GM19351 (cell line): ENCODE measurements around the gene CHRM4.

ENCODE experiments used
- ATAC-seq: cut with Tn5 transposase; IDR thresholded peaks from one replicate; pipeline ENCODE4 v1.9.1; 2021; ENCODE audit warnings: mild to moderate bottlenecking, moderate library complexity; ENCODE audit not compliant: unreplicated experiment

Gene CHRM4

GRCh38 chr11:46391578-46392420 is at the start of gene CHRM4:
TSS of gene CHRM4 (minus strand) at chr11:46391776. CDS start at chr11:46386557, 5,219 bp downstream.
- ATAC-seq = no peak

DNA sequence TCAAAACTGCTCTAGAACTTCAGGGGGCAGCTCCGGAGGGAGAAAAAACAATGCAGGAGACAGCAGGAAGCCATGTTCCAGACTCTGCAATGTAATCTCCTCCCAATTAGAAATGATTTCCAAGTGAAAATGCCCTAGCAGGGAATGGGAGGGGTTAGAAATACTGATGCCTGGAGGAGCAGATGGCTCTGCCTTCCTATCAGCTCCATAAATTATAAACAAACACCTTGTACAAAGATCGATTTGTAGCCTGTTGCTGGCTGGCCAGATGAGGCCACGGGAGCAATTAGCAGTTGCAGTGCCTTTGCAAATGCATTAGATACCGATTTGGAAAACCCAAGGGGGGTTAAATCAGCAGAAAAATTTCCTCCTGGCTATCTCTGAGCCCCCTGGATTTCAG is 46.6 kb upstream of the CHRM4 start:
- no peak for ATAC-seq

DNA sequence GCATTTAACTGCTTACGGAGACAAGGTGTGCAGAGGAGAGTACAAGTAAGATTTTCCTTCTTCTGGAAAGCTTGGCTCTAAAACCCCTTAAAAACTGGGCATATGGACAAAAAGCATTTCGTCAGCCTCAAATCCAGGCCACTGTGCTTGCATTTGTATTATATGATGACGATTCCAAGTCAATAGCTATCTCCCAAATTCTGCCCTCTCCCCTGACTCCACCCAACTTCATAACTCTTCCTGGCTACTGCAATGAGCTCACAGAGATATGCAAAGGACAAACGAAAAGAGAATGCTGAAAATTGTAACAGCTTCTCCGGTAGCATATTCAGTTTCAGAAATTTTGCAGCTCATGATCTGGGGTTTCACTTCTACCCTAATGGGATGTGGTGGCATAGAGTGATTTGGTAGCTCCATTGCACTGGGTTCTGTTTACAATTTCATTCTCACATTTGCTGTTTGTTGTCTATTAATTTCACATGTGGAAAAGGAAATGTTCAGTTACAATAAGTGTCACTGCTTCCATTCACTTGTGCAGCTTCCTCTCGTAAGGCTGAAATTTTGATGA is 45.6 kb upstream of the CHRM4 start:
- ATAC-seq = peak; percentile 66

DNA sequence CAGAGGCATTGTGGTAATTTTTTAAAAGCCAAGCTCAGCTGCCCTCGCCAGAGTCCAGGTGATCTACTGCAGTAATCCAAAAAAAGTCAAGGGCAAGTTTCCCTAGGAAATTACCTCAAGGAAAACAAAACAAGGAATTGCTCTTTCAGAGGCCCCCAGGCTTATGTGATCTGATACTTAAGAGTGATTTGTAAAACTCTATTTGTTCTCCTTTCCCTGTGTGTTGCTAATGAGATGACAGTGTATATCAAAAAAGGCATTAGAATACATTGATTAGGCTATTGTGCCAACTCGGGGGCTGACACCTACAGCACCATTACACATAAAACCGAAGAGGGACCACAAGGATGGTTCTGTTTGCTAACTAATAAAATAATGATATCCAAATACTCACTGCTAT is 44.5 kb upstream of the CHRM4 start:
- no peak for ATAC-seq

- no peak for ATAC-seq
Measured at GRCh38 chr11:46435679-46436078, 44.1 kb upstream of the CHRM4 start.

DNA sequence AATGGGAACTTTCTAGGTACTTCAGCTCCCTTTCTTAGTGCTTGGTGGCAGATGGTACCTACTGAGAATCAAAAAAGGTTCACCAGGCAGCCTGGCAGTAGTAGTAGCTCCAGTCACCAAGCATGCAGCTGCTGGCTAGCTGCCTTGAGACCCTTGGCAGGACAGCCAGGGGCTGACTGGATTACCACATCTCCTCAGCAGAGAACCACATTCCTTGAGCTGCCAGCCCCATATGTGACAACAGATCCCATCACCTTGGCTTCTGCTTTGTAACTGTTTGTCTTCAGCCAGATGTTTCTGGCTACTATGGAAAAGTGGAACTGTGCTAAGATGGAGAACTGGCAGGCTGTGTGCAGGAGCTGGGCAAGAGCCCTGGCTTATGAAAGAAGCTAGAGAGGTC is 39.6 kb upstream of the CHRM4 start:
- no peak for ATAC-seq

- no peak for ATAC-seq
Measured at GRCh38 chr11:46429717-46430116, 38.1 kb upstream of the CHRM4 start.

DNA sequence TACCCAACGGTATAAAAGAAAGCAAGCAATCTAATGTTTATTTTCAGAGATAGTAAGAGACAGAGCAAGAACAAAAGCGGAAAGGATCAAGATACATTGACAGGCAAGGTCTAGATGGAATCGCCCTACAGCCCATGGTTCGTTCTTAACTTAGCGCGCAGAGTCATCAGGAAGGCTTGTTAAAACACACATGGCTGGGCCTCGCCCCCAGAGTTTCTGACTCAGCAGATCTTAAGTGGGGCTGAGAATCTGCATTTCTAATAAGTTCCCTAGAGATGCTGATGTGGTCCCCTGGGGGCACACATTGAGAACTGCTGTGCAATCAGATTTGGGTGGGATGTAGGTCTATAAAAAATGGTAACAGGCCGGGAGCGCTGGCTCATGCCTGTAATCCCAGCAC is 35.8 kb upstream of the CHRM4 start:
- no peak for ATAC-seq

- ATAC-seq = no peak
Measured at GRCh38 chr11:46426233-46426991, 34.8 kb upstream of the CHRM4 start.

GRCh38 chr11:46422588-46422987 is 31.0 kb upstream of the CHRM4 start:
- no peak for ATAC-seq

DNA sequence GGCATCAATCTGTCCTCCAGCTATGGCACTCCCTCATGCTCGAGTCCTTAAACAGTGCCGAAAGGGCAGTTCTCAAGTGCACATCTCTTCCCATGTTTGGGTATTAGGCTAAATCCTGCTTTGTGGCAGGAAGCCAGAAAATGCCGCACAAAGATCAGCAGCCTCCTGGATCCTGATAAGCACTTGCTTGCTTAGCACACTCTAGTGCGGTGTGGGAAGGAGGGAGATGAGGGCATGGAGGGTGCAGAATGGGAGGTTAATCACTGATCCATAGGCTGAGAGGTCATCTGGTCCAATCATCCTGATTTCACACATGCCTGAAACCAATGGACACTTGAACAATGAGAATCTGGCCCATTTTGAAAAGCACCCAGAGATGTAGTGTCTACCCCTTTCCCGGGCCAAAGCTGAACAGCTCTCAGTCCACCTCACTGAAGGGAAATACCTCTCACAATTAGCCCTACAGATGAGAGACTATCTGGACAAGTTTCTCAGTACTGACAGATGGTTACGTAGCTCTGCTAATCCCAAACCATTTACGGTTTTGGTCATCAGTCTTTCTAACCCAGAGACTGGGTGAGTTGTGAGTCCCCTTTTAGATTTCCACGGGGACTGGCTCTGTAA is 29.8 kb upstream of the CHRM4 start:
- no peak for ATAC-seq

- no peak for ATAC-seq
Measured at GRCh38 chr11:46420513-46420912, 28.9 kb upstream of the CHRM4 start.

- ATAC-seq = no peak
Measured at GRCh38 chr11:46418751-46419150, 27.2 kb upstream of the CHRM4 start.

DNA sequence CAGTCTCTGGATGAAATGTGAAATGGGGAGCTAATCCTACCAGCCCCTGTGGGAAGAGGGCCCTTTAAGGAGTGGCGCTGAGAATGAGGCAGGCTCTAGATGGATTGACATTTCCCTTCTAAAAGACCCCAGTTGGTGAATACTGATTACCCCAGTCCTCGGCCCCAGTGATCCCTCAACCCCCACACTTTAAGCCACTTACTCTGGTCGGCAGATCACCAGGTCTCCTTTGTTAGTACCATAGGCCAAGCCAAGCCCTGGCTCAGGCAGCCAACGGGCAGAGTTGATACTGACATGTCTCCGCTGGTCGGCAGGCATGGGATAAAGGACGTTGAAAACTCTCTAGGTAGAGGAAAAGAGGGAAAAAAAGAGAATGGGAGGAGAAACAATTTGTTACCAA is 26.1 kb upstream of the CHRM4 start:
- ATAC-seq = no peak

DNA sequence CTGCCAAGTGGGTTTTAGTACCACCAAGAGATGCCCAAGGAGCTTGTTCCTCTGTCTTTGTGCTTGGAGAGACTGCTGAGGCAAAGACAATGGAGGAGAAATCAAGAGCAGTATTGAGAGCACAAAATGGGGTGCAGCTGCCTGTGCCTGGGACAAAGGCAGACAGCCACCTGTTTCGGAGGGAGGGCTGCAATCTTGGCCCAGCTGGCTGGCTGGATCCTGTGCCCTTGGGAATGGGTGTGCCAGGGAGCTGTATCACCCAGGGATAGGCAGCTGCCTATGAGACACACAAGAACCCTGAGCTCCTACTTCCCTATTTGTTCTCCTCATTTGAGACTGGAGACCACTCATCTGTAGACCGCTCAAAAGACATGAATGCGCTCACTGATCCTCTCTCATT is 23.3 kb upstream of the CHRM4 start:
- ATAC-seq = no peak

DNA sequence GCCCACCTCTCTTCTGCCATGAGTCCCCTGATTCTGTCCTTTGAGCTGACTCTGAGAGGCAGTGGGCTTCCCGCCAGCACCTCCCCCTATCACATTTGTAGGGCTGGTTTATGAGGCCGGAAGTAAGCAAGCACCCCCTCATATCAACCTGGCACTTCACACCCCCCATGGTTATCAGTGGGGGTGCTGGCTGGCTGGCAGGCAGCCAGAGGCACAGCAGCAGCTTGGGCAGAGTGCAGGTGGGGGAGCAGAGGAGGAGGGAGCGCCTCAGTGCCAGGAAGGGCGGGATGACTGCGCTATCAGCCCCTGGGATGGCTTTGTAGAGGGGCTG is 22.9 kb upstream of the CHRM4 start:
- no peak for ATAC-seq

DNA sequence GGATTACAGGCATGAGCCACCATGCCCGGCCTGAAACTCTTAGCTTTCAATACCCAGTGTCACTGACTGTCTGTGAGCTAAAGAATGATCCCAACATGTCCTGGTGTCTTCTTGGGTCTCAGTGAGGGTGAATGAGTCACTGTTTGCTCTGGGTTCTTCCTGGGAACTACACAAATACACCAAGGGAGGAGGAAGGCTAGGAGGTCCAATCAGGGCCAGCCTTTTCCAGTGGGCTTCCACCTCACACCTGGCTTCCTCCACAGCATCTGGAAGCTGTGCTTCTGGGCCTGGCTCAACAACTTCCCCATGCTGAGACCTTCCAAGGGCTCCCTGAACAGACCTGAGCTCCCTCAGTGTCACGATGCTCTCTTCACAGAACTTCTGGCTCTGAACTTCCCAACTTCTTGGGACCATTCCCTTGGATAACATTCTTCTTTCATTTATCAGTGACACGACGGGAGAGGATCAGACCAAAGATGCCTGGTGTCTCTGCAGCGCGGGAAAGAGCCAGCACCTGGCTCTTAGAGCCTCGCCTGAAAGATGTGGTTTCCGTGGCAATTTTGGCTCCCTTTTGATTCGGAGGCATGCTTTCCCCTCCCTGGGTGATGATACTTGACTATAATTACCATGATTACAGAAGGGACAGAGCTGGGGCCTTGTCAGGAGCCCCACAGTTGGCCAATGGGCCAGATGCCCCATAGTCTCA is 22.3 kb upstream of the CHRM4 start:
- ATAC-seq = no peak

- no peak for ATAC-seq
Measured at GRCh38 chr11:46410021-46410420, 18.4 kb upstream of the CHRM4 start.

DNA sequence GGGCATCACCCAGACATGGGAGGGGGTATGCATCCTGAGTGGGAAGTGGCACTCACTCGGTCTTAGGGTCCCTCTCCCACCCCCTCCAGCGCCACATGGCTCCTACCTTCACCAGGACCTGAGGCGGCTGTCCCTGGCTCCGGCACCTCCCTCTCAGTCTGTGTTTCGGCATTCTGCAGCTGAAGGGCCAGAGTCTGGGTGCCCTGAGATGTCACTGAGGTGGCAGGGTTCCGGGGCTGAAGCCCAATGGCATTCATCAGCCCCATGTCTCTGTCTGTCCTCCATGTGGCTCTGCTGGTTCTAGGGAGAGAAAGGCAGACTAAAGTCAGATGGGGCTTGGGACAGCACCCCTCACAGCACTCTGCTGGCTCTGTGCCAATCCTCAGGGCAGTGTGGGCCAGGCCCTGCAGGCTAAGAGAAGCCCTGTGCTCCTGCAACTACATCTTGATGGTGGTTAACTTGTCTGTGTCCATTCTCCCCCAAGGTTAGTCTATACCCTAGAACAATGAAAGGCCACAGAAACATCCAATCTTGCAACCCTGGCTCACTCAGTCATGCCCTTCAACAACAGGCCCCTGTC is 16.9 kb upstream of the CHRM4 start:
- ATAC-seq = no peak

DNA sequence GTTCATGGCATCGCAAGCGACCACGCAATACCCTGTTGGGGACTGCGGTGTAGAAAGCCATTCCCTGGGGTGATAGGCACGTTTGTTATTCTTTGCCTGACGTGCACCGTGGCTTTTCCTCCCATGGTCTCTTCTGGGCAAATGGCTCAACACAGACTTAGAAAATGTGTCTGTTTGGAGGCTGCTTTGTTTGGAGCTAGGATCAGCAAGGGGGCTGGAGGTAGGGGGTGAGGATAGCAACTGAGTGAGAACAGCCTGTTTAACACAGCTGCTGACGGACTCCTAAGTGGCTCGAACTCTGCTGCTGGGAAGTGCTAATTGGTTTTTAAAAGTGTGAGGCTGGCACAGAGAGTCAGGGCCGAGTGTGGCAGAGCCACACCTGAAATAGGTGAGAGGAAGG is 16.1 kb upstream of the CHRM4 start:
- no peak for ATAC-seq
